HepG2 (cell line): Measurements from ENCODE around the gene BABAM1. TPM values are rescaled to one million over a fixed set of nuclear protein-coding genes. Genes with fewer than 3 reads are reported as not detected.

Experiments
- GATAD2A ChIP-seq: IDR thresholded peaks from 2 replicates; pipeline ENCODE4 v1.6.1; 2016
- RFX5 ChIP-seq: IDR thresholded peaks from 2 replicates; pipeline ENCODE4 v1.6.1; 2011; ENCODE audit warnings: low read depth, low read length, improper control_type of control experiment
- RXRA ChIP-seq: sonication (generic); formaldehyde crosslinking; IDR thresholded peaks from 2 replicates; pipeline ENCODE4 v1.5.1; 2020; ENCODE audit warnings: missing genetic modification reagents
- SPEN ChIP-seq: sonication (generic); formaldehyde crosslinking; IDR thresholded peaks from 2 replicates; pipeline ENCODE4 v1.5.1; 2020; ENCODE audit warnings: low read depth, mild to moderate bottlenecking, missing genetic modification reagents
- ZC3H13 ChIP-seq: sonication (generic); formaldehyde crosslinking; IDR thresholded peaks from 2 replicates; pipeline ENCODE4 v1.8.1; 2023; ENCODE audit warnings: mild to moderate bottlenecking, missing genetic modification reagents, moderate library complexity
- polyA plus RNA-seq, 8 experiments: library from polyadenylated mRNA; depleted of rRNA in 3 of 8; stranded (reverse) in 7 of 8; unstranded in 1 of 8; fragments of >200 nt; fragmentation: Illumina TruSeq in 4 of 8; extraction: Trizol in 4 of 8; gene quantifications; 2 replicates each; pipeline versions ENCODE4 v1.2.1 to v1.2.3, GENCODE V29; 2011 to 2016; ENCODE audit warnings: low read depth in 4 of 8, missing spikeins in 1 of 8, mixed read lengths in 1 of 8; ENCODE audit not compliant: insufficient read depth in 1 of 8
- total RNA-seq, 5 experiments: library from RNA; depleted of rRNA; stranded (reverse); fragments of >200 nt; fragmentation: Illumina TruSeq; extraction: Trizol; gene quantifications; 2 replicates each; pipeline ENCODE4 v1.2.3, GENCODE V29; 2016; ENCODE audit warnings: low read depth in 1 of 5
- TF ChIP-seq, protein P1 (sequence below): sonication (generic); formaldehyde crosslinking; IDR thresholded peaks from 2 replicates; pipeline ENCODE4 v1.4.0; 2020; ENCODE audit warnings: missing genetic modification reagents
- TF ChIP-seq, protein P2 (sequence below): IDR thresholded peaks from 2 replicates; pipeline ENCODE4 v1.6.1; 2016; ENCODE audit warnings: missing genetic modification reagents, missing compliant biosample characterization

The BABAM1 gene
- total and polyA plus RNA-seq, 2 of the 13 experiments (the other 11 are each of a cell fraction or from before 2014, with no cell fraction given), result 70.0 to 82.0 TPM

DNA sequence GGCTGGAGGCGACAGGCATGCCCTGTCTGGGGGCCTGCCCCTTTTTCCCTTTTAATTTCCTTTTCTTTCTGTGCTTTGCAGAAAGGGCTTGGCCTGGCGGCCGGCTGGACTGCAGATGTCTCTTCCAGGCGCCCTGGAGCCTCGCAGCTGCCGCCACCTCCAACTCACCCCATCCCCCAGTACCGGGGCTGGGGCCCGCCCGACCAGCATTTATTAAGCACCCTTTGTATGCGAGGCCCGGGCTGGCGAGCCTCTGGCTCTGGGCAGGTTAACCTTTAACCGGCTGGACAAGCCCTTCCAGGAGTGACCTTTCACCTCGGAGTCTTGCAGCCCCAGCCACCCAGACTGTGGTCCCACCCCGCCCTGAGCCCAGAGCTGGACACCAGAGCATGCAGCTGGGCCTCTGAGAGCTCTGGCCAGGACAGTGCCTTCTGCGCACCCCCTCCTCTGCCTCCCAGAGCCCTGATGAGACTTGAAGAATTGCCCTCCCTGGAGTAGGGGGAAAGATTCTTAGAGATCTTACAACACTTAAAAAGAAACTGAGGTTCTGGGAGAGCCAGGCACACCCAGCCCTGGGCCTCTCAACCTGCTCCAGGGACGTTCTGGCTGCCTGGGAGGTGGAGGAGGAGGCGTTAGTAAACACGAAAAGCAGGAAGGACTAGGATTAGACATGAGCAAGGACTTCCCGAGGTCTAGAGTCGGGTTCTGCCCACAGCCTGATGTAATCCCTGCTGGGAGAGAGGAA lies 20.4 kb upstream of the BABAM1 start (continued):
- TF ChIP-seq, protein P1, sequence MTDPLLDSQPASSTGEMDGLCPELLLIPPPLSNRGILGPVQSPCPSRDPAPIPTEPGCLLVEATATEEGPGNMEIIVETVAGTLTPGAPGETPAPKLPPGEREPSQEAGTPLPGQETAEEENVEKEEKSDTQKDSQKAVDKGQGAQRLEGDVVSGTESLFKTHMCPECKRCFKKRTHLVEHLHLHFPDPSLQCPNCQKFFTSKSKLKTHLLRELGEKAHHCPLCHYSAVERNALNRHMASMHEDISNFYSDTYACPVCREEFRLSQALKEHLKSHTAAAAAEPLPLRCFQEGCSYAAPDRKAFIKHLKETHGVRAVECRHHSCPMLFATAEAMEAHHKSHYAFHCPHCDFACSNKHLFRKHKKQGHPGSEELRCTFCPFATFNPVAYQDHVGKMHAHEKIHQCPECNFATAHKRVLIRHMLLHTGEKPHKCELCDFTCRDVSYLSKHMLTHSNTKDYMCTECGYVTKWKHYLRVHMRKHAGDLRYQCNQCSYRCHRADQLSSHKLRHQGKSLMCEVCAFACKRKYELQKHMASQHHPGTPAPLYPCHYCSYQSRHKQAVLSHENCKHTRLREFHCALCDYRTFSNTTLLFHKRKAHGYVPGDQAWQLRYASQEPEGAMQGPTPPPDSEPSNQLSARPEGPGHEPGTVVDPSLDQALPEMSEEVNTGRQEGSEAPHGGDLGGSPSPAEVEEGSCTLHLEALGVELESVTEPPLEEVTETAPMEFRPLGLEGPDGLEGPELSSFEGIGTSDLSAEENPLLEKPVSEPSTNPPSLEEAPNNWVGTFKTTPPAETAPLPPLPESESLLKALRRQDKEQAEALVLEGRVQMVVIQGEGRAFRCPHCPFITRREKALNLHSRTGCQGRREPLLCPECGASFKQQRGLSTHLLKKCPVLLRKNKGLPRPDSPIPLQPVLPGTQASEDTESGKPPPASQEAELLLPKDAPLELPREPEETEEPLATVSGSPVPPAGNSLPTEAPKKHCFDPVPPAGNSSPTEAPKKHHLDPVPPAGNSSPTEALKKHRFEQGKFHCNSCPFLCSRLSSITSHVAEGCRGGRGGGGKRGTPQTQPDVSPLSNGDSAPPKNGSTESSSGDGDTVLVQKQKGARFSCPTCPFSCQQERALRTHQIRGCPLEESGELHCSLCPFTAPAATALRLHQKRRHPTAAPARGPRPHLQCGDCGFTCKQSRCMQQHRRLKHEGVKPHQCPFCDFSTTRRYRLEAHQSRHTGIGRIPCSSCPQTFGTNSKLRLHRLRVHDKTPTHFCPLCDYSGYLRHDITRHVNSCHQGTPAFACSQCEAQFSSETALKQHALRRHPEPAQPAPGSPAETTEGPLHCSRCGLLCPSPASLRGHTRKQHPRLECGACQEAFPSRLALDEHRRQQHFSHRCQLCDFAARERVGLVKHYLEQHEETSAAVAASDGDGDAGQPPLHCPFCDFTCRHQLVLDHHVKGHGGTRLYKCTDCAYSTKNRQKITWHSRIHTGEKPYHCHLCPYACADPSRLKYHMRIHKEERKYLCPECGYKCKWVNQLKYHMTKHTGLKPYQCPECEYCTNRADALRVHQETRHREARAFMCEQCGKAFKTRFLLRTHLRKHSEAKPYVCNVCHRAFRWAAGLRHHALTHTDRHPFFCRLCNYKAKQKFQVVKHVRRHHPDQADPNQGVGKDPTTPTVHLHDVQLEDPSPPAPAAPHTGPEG, result peak; percentile 89; the same call in 1 of the 2 replicates
- TF ChIP-seq GATAD2A (CRISPR knock-in tag), result 0 out of 2 replicates have a peak, but pooled peaks have one; percentile 7
- peak; percentile 31; the same call in 1 of the 2 replicates for TF ChIP-seq SPEN
- peak; percentile 77; the same call in 1 of the 2 replicates for TF ChIP-seq RXRA (CRISPR knock-in tag)
- no peak for TF ChIP-seq ZC3H13
- no peak for TF ChIP-seq RFX5
- TF ChIP-seq, protein P2, sequence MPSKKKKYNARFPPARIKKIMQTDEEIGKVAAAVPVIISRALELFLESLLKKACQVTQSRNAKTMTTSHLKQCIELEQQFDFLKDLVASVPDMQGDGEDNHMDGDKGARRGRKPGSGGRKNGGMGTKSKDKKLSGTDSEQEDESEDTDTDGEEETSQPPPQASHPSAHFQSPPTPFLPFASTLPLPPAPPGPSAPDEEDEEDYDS (CRISPR knock-in tag), result peak; percentile 23; the same call in 1 of the 2 replicates
